EL (cell line): ENCODE data around the gene CAPRIN1.

ENCODE experiments used
- DNase-seq: peaks from one replicate; pipeline ENCODE4 v3.0.0-alpha.2; 2016

The CAPRIN1 gene

DNA sequence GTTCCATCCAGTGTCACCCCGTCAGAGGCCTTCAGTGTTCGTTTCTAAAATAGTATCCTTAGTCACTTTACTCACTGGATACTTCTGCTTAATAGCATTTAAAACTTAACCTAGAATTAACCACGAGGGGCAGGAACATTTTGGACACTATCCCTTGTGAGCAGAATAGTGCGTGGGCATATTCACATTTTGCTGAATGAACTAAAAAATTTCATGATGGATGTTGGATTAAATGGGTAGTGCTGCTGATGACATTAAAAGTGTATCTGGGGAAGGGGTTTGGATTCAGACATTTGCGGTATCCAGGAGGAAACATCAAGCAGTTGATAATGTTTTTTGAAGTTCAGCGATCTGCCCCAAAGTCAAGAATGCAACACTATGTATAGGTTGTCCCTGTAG is 53.1 kb downstream of the CAPRIN1 start:
- peak; percentile 7 for DNase-seq

DNA sequence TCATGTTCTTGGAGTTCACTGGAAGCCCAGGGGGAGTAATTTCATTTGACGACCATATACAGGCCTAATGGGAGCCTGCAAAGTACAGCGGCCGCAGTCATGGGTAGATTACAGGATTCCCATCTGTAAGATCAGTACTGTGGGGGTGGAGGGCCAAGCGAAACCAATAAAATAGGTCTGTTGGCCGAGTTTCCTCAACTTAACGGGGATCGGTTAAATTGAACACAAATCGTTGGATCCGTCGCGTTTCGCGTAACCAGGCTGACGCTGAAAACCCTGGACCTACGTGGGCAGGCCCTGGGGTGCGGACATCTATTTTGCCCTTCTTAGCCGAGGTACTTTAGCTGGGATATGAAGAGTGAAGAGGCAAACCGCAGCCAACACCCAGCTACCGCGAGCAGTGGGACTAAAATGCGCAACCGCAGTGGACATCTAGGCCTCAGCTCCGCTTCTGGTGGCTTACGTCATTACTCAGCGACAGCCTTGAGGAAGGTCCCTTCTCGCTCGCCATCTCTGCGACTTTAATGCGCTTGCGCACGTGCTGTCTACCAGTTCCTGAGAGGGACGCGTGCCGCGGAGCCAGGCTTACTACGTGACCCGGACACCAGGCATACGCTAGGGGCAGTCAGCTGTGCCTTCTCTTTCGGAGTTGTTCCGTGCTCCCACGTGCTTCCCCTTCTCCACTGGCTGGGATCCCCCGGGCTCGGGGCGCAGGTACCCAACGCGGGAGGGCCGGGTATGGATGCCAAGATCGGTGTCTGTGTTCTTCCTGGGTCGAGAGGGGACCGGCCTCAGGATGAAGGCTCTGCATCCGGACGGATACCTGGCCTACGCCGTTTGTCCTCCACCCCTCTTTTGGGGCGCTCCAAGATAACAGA is 53.8 kb downstream of the CAPRIN1 start, which contains the start of gene NAT10:
Gene NAT10, plus strand, starts transcription at position 551 of the 878 bp plus-strand sequence. CDS start 2,597 bp downstream, outside the sequence.
- peak; percentile 99 for DNase-seq

DNA sequence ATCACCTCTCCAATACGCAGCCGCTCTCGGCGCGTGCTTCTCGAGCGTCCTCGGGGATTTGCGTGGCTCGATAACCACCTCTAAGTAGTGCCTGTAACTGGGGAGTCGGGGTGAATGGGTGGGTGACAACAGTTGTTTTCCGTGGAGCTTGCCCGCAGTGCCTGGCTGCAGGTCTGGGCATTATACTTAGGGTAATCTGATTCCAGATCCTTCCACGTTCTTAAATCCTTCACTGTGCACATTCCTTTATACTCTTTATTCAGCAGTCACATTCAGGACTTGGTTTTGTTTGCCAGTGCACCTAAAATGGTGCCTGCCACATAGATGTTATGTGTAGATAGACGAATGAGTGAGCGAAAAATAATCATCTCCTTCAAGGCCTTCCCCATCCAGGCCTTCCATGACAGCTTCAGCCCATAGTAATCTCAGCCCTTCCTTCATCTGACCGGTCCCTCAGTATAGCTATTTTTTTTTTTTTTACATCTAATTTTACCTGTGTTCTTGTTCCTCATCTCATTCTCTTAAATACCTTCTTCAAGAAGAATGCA is 54.5 kb downstream of the CAPRIN1 start:
- no peak for DNase-seq

DNA sequence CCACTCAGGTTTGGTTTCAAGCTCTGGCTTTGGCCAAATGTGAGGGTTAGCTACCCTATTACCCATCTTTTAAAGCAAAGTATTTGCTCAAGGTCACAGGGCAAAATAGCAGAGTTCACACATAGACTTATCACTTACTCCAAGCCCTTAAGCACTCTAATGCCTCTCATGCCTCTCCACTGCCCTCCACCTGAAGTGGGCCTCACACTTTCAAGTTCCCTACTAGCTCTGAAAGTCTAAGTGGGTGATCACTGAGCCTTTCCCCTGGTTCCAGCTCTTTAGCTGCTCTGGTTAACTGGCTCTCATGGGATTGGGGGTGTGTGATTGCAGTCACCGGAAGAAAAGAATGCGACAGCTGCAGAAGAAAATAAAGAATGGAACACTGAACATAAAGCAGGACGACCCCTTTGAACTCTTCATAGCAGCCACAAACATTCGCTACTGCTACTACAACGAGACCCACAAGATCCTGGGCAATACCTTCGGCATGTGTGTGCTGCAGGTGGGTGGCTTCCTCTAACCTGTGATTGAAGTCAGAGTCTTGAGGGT is 60.3 kb downstream of the CAPRIN1 start:
- DNase-seq = no peak

DNA sequence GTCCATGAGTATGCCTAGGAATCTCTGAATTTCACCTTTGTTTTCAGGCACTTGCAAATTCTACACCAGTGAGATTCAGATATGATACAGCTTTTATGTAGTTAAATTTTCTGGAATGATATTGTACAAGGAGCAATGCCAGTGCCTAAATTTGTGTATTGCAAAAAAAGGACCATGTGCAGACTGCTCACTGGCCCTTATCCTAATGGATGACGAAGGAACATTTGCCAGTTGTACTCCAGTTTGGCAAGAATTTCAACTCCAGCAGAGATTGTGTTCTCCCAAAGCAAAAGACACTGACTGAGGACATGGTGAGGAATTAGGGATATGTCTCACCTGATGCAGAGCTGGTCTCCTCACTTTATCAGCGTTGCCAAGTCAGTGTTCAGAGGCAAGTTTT is 62.5 kb downstream of the CAPRIN1 start:
- DNase-seq = no peak

DNA sequence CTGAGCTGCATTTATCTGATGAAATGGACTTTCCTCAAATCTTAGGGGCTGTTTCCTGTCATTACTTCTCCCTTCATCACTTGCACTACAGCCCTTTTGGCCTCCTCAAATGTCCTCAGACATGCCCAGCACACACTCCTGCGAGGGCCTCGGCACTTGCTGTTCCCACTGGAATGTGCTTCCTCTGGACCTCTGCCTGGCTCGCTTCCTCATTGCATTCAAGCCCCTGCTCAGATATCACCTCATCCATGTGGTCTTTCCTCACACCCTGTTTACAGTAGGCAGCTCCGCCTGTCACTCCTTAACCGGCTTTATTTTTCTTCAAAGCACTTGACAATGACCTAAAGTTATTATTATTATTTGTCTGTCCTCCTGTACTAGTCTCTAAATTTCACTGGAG is 62.9 kb downstream of the CAPRIN1 start:
- DNase-seq = no peak

DNA sequence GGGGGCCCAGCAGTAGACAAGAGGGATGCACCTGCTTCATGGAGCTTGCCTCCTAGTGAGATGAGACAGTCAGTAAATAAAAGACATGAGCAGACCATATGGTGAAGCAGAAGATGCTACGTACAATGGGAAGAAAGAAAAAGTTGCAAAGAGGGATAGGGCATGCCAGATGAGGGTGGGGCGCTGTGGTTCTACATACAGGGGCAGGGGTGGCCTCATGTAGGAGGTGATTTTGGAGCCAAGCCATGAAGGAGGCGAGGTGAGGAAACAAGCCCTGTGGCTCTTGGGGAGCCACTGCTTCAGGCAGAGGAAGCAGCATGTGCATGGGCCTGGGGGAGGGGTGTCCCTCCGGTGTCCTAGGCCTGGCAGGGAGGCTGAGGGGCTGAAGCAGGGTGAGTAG is 69.1 kb downstream of the CAPRIN1 start:
- no peak for DNase-seq

DNA sequence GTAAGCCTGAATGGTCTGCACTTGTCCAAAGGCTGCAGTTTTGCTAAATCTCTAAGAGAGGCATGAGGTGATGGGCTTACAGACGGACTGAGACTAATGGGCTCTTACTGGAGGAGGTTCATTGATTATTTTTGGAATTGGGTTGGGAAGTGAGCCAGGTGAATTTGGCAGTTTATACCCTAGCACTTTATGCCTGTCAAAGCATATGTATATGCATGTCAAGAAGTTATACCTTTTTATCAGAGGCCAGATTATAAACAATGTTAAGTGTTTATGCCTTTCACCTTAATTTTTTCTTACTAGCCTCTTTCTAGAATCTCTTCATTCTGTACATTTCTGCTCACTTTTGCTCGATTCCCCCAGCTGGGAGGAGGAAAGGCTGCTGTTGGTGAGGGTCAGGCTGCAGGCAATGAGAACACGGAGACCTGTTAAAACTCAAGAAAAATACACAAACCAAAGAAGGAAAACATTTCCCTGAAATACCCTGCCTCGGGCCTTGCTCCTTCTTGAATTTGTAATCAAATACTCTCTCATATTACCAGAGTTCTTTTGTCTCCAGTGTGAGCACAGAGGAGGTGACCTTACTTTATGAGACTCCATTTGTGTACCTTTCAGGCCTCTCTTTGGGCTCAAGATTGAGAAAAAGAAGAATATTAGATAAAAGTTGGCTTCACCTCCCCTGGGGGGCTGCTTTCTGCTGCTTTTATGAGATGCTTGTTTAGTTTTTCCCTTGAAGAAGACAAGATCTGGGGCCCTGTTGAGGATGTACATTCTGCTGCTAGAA is 73.5 kb downstream of the CAPRIN1 start:
- no peak for DNase-seq

DNA sequence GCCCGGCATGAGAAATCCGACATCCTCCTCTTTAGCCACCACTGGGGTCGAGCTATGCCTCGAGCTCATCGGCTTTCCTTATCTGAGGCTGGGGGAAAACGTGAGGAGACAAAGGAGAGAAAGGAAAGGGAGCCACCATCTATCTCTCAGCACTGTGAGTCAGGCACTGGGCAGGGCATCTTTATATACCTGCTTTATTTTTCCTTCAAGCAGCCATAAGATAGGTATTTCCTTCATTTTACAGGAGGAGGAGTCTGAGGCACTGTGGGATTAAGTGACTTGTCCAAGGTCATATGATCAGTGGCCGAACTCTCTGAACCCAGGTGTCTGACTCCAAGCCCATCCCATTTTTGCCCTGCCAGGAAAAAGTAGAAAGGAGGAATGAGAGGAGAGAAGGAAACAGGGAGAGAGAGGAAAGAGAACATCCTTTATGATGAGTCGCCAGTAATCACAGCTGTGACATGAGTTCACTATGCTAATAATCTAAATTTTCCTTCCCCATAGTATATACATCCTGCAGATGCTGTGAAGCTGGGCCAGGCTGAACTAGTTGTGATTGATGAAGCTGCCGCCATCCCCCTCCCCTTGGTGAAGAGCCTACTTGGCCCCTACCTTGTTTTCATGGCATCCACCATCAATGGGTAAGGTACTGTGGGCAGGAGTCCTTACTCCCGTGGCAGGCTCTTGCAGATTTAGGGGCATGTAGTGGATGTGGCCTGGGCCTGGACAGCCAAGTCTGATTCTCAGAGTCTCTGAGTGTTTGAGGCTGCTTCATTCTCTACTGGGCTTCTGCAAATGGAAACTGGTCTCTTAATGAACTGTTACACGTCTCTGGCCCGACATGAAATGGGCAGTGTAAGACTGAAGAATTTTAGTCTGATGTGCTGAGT is 75.7 kb downstream of the CAPRIN1 start:
- DNase-seq = no peak

DNA sequence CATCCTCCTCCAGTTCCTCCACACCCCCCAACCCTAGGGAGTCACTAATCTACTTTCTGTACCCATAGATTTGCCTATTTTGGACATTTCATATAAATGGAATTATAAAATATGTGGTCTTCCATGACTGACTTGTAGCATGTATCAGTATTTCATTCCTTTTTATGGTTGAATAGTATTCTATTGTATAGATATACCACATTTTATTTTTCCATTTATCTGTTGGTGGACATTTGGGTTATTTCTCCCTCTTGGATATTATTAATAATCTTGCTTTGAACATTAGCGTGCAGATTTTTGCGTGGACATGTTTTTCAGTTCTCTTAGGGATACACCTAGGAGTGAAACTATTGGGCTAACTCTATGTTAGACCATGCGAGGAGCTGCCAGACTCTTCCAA is 77.3 kb downstream of the CAPRIN1 start:
- no peak for DNase-seq

DNA sequence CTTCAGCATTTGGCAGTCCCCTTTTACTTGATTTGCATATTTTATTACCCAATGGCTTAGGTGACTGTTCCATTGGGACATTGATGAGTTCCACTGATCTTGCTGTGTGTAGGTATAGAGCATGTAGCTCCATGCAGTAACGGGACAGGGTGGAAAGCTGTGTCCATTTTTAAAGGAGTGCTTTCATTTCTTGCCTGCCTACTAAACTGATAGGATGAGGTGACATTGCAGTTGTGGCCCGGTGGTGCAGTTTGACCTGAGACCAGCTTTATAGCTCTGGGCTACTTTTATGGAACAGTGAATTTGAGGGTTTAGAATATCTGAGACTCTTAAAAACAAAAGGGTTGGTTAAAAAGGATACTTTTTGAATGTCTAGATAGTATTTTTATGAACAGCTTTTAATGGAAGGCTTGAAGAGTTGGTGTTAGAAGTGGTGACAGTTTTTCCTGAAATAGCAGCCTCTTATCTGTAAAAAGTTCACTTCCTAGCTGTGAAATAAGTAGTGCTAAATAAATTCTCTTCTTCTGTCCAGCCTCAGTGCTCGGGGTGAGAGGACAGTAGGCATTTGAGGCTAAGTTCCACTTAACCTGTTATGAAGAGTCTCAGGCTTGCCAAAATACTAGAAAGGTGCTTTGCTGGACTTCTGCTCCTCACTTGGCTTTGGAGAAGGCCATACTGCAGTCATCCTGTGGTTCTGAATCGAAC is 80.9 kb downstream of the CAPRIN1 start:
- no peak for DNase-seq

DNA sequence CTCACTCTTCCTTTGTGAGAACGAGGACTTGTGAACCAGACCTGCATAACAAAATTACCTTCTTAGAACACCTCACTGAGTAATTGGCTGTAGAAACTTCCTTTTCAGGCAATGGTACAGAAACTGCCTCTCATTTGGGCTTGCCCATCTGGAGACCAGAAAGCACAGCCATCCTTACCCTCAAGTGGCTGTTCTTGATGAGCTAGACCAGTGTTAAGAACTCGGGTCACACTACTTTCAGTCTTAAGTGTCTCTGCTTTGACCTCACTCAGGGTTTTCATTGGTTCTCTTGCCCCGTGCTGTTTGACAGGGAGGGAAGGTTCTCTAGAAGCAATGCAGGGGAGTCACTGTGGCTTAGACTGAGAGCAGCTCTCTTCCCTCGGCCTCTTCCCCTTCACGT is 83.2 kb downstream of the CAPRIN1 start:
- DNase-seq = no peak

DNA sequence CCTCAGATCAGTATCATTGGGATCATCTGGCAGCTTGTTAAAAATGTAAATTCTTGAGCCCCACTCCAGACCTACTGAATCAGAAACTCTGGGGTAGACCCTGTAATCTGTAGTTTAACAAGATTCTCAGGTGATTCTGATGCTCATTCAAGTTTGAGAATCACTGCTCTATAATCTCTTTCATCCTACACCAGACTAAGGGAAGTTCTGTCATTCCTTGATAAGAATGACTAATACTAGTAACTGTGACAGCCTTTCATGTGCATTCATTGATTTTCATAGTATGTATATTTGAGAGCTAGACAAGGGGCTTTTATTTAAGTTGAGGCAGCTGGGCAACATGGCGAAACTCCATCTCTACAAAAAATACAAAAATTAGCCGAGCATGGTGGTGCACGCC is 83.9 kb downstream of the CAPRIN1 start:
- no peak for DNase-seq

DNA sequence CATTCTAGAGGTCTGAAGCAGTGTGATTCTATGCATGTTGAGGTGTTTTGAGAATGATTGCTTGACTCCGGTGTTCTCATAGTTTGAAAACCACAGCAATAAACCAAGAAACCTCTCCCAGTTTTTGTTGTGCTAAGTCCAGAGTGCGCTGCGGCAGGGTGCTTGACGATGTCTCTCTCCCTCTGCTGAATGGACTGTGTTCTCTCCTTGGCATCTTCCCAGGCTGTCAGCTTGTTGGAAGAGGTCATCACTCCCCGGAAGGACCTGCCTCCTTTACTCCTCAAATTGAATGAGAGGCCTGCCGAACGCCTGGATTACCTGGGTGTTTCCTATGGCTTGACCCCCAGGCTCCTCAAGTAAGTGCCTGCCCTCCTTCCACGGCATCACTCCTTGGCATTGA is 84.9 kb downstream of the CAPRIN1 start:
- DNase-seq = no peak

DNA sequence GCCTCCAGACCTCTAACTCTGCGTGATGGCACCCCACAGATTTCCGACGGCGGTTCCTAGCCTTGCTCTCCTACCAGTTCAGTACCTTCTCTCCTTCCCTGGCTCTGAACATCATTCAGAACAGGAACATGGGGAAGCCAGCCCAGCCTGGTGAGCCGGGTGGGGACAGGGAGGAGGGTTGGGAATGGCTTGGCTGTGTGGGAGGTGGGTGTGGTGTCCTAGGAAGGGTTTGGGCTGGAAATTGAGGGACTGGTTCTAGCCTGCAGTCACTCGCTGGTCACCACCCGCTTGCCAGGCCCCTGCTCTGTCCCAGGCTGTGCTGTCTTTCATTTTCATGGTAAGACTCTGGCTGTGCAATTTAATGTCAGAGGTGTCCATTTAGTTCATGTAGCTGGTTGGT is 87.8 kb downstream of the CAPRIN1 start:
- DNase-seq = no peak

DNA sequence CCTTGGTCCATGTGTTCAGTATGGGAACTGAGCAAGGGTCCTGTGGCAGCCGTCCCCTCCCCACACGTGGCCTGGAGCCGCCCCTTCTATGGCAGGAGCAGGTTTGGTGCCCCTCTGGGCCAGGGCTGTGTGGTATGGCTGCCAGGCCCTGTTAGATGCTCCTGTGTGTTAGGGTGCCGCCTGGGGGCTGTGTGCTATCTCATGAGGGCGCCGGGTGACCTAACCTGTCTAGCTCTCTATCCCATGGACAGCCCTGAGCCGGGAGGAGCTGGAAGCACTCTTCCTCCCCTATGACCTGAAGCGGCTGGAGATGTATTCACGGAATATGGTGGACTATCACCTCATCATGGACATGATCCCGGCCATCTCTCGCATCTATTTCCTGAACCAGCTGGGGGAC is 88.6 kb downstream of the CAPRIN1 start:
- DNase-seq = no peak

DNA sequence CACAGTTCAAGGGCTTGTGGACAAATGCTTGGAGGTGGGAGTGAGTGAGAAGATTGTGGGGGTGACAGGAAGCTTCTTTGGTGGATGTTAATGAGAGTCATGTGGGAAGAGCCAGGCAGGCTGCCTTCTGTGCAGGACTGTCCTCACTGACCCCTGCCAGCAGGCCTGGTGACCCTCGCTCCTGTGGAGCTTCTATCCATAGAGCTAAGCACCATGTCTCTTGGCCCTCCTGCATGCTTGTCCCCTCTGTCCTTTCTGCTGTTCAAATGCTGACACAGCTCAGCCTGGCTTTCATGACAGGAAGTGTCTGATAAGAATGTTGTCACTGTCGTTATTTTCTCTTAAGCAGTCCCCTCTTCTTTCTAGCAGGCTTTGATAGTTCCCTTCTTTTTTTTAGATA is 91.5 kb downstream of the CAPRIN1 start:
- no peak for DNase-seq

DNA sequence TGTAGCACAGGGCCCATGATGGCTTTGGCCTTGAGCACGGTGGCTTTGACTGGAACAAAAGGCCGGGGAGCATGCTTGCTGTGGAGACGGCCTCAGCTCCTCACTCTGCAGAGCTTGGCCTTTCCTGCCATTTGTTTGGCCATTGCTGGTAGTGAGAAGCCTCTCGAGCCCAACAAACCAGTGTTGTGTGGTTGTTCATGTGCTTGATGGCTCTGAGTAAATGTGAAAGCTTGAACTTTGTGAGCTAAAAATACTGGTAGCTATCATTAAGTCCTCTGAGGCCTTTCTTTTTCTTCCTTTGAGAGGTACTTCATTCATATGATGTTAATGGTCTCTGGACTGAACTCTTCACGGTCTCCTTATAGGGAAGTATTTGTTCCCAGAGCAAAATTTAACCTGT is 93.5 kb downstream of the CAPRIN1 start:
- no peak for DNase-seq

DNA sequence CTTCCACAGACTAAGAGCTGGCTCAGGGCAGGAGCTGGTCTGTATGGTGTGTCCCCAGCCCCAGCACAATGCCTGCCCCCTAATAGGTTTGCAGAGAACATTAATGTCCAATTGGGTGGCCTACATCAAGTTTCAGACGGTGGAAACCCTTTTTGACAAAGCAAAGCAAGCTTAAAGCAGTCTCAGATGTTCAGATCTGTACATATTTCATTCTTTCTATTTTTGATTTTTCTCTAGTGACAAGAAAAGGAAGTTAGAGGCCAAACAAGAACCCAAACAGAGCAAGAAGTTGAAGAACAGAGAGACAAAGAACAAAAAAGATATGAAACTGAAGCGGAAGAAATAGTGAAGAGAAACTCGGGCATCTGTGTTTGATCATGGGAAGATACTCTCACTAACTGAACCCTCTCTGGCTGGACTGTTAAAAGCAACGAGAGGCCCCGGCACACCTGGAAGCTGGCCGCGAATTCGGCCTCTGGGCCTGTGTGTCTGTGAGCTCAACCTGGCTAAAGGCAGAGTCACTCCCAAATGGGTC is 94.4 kb downstream of the CAPRIN1 start:
- no peak for DNase-seq

DNA sequence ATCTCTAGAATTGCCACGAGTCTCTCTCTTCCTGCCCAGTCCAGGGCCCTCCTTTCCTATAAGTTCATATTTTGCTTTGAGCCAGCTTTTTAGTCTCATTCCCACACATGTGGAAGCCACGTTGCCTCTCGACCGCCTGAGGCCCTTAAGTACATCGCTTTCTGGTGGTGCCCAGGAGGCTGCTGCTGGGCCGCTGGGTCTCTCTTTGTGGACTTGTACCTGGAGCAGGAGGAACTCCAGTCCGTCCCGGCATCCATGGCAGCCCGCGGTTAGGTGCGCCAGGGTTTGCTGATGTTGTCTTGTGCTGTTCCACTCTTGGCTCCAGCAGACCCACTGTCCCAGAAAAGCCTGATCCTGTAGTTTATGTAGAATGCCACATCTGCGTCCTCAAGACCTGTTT is 94.9 kb downstream of the CAPRIN1 start:
- DNase-seq = no peak

DNA sequence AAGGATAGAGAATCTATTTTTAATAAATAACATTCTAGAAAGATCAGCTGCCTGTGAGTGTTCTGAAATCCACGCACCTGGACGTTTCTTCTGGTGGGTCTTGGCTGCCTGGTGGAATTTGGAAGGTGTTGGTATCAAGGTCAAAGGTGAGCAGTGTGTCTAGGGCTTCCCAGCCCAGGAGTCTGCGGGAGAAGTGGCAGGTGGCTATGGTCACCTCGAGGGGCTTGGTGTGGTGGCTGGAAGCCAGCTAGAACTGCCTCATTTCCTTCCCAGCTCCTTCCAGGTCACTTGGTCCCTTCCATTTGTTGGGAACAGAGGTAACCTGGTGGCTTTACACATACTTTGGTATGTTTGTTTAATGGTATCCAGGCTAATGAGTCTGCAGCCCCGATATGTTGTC is 95.3 kb downstream of the CAPRIN1 start:
- no peak for DNase-seq

DNA sequence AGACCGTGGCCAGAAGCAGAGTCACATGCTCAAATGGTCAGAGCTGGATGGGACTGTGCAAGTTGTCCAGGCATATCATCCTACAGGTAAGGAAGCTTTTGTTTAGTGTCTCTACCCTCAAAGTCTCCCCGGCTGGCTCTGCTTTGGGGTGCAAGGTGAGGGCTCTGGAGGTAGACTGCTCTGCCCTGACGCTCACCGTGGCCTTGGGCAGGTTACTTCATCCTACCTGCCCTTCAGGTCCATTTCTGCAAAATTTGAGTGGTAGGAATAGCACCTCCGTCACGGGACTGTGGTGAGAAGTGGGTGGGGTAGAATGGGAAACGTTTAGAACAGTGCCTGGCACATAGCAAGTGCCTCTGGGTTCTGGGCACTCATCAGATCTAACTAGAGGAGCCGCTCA is 96.0 kb downstream of the CAPRIN1 start:
- no peak for DNase-seq
